Measurements from ENCODE around the gene CELF3. TPM values are rescaled to one million over a fixed set of nuclear protein-coding genes. Genes with fewer than 3 reads are reported as not detected.
A peak's percentile ranks its signal among the peaks of the same experiment; 100 is the strongest.

Gene CELF3
- polyA plus RNA-seq, 1 donor (not counting 4 experiments of a cell fraction or from before 2014, with no cell fraction given): not detected

DNA sequence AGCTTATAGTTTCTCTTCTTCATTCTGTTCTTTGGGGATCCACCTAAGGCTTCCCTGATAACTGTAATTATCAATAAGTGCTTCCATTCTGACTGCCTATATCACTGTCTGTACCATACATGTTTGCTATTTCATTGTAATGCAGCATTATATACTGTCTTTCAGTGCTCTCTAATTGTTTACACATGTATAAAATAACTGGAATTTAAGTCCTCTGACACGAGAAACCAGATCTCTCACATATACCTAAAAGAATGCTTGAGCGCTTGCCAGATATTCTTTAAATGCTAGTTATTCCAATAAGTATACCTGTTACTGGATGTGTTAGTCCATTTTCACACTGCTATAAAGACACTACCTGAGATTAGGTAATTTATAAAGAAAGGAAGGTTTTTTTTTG is 34.7 kb downstream of the CELF3 start:
- Histone ChIP-seq H2AFZ (ENCODE audit: control insufficient read depth, low read length) (no peak overlapping the region), H3K4me1 (ENCODE audit: control insufficient read depth, extremely low read depth, insufficient read depth, low read length) (peaks cover 28% of the 10 kb centered on the region), H4K20me1 (ENCODE audit: control insufficient read depth, extremely low read depth, insufficient read depth, low read length) (no peaks in the 10 kb centered on the region), H3K79me2 (ENCODE audit: control insufficient read depth, insufficient read depth, low read length) (no peaks in the 10 kb centered on the region), H3K27ac (ENCODE audit: control insufficient read depth, insufficient read depth, low read length) (no peak overlapping the region), H3K4me3 (ENCODE audit: control insufficient read depth in 2 of 3, extremely low read depth in 1 of 3, insufficient read depth in 2 of 3, low read depth in 1 of 3, low read length in 3 of 3) (no peak overlapping the region), H3K27me3 (ENCODE audit: control insufficient read depth, extremely low read depth, insufficient read depth, low read length) (no peaks in the 10 kb centered on the region), H3K9me3 (ENCODE audit: control insufficient read depth, low read depth, low read length) (no peaks in the 10 kb centered on the region), H3K36me3 (ENCODE audit: control insufficient read depth in 2 of 2, extremely low read depth in 1 of 2, insufficient read depth in 2 of 2, low read length in 2 of 2) (peaks cover 0 to 5% of the 10 kb centered on the region in 2 experiments), H3K4me2 (ENCODE audit: control insufficient read depth, extremely low read depth, insufficient read depth, low read depth, low read length) (no peak overlapping the region), H3K9me1 (ENCODE audit: control insufficient read depth, extremely low read depth, insufficient read depth, low read length) (no peaks in the 10 kb centered on the region), H3K9ac (ENCODE audit: control insufficient read depth, extremely low read depth, insufficient read depth, low read length) (no peak overlapping the region)
- FAIRE-seq: no peak
- DNase-seq (ENCODE audit: low read depth, low spot score): no peak
- dilution Hi-C loops (cut with MboI; ENCODE audit: extremely low pct_ligation_motif_present, low sequenced_read_pairs): no loop called here
- no peak for TF ChIP-seq EZH2 (IDR thresholded peaks at IDR 0.05; ENCODE audit: low read length)
- TF ChIP-seq, protein P1, sequence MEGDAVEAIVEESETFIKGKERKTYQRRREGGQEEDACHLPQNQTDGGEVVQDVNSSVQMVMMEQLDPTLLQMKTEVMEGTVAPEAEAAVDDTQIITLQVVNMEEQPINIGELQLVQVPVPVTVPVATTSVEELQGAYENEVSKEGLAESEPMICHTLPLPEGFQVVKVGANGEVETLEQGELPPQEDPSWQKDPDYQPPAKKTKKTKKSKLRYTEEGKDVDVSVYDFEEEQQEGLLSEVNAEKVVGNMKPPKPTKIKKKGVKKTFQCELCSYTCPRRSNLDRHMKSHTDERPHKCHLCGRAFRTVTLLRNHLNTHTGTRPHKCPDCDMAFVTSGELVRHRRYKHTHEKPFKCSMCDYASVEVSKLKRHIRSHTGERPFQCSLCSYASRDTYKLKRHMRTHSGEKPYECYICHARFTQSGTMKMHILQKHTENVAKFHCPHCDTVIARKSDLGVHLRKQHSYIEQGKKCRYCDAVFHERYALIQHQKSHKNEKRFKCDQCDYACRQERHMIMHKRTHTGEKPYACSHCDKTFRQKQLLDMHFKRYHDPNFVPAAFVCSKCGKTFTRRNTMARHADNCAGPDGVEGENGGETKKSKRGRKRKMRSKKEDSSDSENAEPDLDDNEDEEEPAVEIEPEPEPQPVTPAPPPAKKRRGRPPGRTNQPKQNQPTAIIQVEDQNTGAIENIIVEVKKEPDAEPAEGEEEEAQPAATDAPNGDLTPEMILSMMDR (optimal IDR thresholded peaks at IDR 0.05 in 1 of 3, IDR thresholded peaks at IDR 0.05 in 1 of 3, conservative IDR thresholded peaks at IDR 0.05 in 1 of 3; ENCODE audit: extremely low read depth in 1 of 3, insufficient read depth in 2 of 3, low read length in 3 of 3): no peak

DNA sequence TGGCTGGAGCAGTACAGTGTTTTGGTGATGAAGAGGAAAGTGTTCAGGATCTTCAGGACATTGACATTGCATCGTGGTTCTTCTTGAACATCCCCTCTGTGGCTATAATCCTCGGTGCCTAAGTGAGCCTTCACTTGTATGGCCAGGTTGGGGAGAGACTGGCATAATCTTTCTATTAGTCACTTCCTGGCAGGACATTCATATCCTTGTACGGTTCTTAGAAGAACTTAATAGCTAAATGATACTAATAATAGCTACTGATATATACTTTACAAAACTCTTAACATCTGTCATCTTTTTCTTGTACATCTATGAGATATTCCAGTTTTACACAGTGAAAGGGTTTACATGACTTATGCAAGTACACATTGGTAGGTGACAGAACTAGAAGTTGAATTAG is 35.8 kb downstream of the CELF3 start:
- Histone ChIP-seq H3K27ac (ENCODE audit: control insufficient read depth, insufficient read depth, low read length) (peak overlapping the region; percentile 84), H3K36me3 (ENCODE audit: control insufficient read depth in 2 of 2, extremely low read depth in 1 of 2, insufficient read depth in 2 of 2, low read length in 2 of 2) (peaks cover 0 to 5% of the 10 kb centered on the region in 2 experiments), H3K9me3 (ENCODE audit: control insufficient read depth, low read depth, low read length) (no peaks in the 10 kb centered on the region), H3K9me1 (ENCODE audit: control insufficient read depth, extremely low read depth, insufficient read depth, low read length) (no peaks in the 10 kb centered on the region), H3K79me2 (ENCODE audit: control insufficient read depth, insufficient read depth, low read length) (no peaks in the 10 kb centered on the region), H3K27me3 (ENCODE audit: control insufficient read depth, extremely low read depth, insufficient read depth, low read length) (no peaks in the 10 kb centered on the region), H2AFZ (ENCODE audit: control insufficient read depth, low read length) (peak overlapping the region; percentile 36), H3K4me2 (ENCODE audit: control insufficient read depth, extremely low read depth, insufficient read depth, low read depth, low read length) (peak overlapping the region; percentile 89), H4K20me1 (ENCODE audit: control insufficient read depth, extremely low read depth, insufficient read depth, low read length) (no peaks in the 10 kb centered on the region), H3K9ac (ENCODE audit: control insufficient read depth, extremely low read depth, insufficient read depth, low read length) (no peak overlapping the region), H3K4me1 (ENCODE audit: control insufficient read depth, extremely low read depth, insufficient read depth, low read length) (peaks cover 28% of the 10 kb centered on the region), H3K4me3 (ENCODE audit: control insufficient read depth in 2 of 3, extremely low read depth in 1 of 3, insufficient read depth in 2 of 3, low read depth in 1 of 3, low read length in 3 of 3) (peak overlapping the region in 2 of 3 experiments; percentile 41 to 53)
- dilution Hi-C loops (cut with MboI; ENCODE audit: extremely low pct_ligation_motif_present, low sequenced_read_pairs): no loop called here
- FAIRE-seq (peak; percentile 96), DNase-seq (ENCODE audit: low read depth, low spot score) (peak; percentile 15)
- TF ChIP-seq EZH2 (IDR thresholded peaks at IDR 0.05; ENCODE audit: low read length): no peak
- TF ChIP-seq, protein P1 (optimal IDR thresholded peaks at IDR 0.05 in 1 of 3, IDR thresholded peaks at IDR 0.05 in 1 of 3, conservative IDR thresholded peaks at IDR 0.05 in 1 of 3; ENCODE audit: extremely low read depth in 1 of 3, insufficient read depth in 2 of 3, low read length in 3 of 3): no peak
